ENCODE data around the gene CKS1B. TPM values are rescaled to one million over a fixed set of nuclear protein-coding genes. Genes with fewer than 3 reads are reported as not detected.

Gene CKS1B
- total and polyA plus RNA-seq, 4 donors = 32.4 to 57.9 (median 44.4) TPM

- 69% methylated on average over 6 of the region's 6 CpGs for WGBS
- Histone ChIP-seq H3K27me3 (ENCODE audit: control insufficient read depth in 4 of 4, insufficient read depth in 4 of 4, low read length in 3 of 4) (no peaks in the 10 kb centered on the region), H3K4me1 (ENCODE audit: control insufficient read depth in 4 of 4, insufficient read depth in 4 of 4, low read length in 3 of 4) (peaks cover 6 to 46% (median 24%) of the 10 kb centered on the region in 4 donors), H3K9ac (ENCODE audit: low read depth in 1 of 2, low read length in 2 of 2) (no peak overlapping the region), H3K27ac (ENCODE audit: low read depth in 1 of 2, low read length in 2 of 2) (peak overlapping the region; percentile 46 to 70), H3K9me3 (ENCODE audit: control insufficient read depth in 4 of 4, low read length in 3 of 4) (no peaks in the 10 kb centered on the region), H3K36me3 (ENCODE audit: control insufficient read depth in 4 of 4, insufficient read depth in 3 of 4, low read depth in 1 of 4, low read length in 3 of 4) (peaks cover 3 to 19% (median 9%) of the 10 kb centered on the region in 4 donors), H3K4me3 (ENCODE audit: low read depth in 1 of 3, low read length in 3 of 3) (no peak overlapping the region)
- no peak for TF ChIP-seq FOXA2 (IDR thresholded peaks at IDR 0.05)
- no peak for TF ChIP-seq YY1 (IDR thresholded peaks at IDR 0.05)
- TF ChIP-seq NR2F2 (IDR thresholded peaks at IDR 0.05) = no peak
- TF ChIP-seq MAX (IDR thresholded peaks at IDR 0.05) = no peak
- no peak for TF ChIP-seq JUND (IDR thresholded peaks at IDR 0.05)
- TF ChIP-seq ZBTB33 (IDR thresholded peaks at IDR 0.05) = no peak
- no peak for TF ChIP-seq GABPA (IDR thresholded peaks at IDR 0.05 in 1 of 2, conservative IDR thresholded peaks at IDR 0.05 in 1 of 2)
- TF ChIP-seq RXRA (IDR thresholded peaks at IDR 0.05) = no peak
- no peak for TF ChIP-seq TAF1 (conservative IDR thresholded peaks at IDR 0.05)
- TF ChIP-seq HNF4G (IDR thresholded peaks at IDR 0.05) = no peak
- no peak for TF ChIP-seq RAD21 (IDR thresholded peaks at IDR 0.05)
- TF ChIP-seq, protein P1, sequence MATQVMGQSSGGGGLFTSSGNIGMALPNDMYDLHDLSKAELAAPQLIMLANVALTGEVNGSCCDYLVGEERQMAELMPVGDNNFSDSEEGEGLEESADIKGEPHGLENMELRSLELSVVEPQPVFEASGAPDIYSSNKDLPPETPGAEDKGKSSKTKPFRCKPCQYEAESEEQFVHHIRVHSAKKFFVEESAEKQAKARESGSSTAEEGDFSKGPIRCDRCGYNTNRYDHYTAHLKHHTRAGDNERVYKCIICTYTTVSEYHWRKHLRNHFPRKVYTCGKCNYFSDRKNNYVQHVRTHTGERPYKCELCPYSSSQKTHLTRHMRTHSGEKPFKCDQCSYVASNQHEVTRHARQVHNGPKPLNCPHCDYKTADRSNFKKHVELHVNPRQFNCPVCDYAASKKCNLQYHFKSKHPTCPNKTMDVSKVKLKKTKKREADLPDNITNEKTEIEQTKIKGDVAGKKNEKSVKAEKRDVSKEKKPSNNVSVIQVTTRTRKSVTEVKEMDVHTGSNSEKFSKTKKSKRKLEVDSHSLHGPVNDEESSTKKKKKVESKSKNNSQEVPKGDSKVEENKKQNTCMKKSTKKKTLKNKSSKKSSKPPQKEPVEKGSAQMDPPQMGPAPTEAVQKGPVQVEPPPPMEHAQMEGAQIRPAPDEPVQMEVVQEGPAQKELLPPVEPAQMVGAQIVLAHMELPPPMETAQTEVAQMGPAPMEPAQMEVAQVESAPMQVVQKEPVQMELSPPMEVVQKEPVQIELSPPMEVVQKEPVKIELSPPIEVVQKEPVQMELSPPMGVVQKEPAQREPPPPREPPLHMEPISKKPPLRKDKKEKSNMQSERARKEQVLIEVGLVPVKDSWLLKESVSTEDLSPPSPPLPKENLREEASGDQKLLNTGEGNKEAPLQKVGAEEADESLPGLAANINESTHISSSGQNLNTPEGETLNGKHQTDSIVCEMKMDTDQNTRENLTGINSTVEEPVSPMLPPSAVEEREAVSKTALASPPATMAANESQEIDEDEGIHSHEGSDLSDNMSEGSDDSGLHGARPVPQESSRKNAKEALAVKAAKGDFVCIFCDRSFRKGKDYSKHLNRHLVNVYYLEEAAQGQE (IDR thresholded peaks at IDR 0.05) = no peak
- TF ChIP-seq, protein P2, sequence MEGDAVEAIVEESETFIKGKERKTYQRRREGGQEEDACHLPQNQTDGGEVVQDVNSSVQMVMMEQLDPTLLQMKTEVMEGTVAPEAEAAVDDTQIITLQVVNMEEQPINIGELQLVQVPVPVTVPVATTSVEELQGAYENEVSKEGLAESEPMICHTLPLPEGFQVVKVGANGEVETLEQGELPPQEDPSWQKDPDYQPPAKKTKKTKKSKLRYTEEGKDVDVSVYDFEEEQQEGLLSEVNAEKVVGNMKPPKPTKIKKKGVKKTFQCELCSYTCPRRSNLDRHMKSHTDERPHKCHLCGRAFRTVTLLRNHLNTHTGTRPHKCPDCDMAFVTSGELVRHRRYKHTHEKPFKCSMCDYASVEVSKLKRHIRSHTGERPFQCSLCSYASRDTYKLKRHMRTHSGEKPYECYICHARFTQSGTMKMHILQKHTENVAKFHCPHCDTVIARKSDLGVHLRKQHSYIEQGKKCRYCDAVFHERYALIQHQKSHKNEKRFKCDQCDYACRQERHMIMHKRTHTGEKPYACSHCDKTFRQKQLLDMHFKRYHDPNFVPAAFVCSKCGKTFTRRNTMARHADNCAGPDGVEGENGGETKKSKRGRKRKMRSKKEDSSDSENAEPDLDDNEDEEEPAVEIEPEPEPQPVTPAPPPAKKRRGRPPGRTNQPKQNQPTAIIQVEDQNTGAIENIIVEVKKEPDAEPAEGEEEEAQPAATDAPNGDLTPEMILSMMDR (IDR thresholded peaks at IDR 0.05; ENCODE audit: low read depth, low read length, missing input control) = no peak
- TF ChIP-seq, protein P3, sequence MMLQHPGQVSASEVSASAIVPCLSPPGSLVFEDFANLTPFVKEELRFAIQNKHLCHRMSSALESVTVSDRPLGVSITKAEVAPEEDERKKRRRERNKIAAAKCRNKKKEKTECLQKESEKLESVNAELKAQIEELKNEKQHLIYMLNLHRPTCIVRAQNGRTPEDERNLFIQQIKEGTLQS (IDR thresholded peaks at IDR 0.05) = no peak
- no peak for TF ChIP-seq EGR1 (IDR thresholded peaks at IDR 0.05; ENCODE audit: low read depth in 2 of 2)
- no peak for DNase-seq (ENCODE audit: low spot score)
Measured at GRCh38 chr1:155017946-155018316, 43.5 kb downstream of the CKS1B start.
